Muscle of leg (tissue), 11 donors: ENCODE data around the gene ATP2B1. TPM values are rescaled to one million over a fixed set of nuclear protein-coding genes. Genes with fewer than 3 reads are reported as not detected.

Experiments
- DNase-seq: peaks from one replicate; pipeline ENCODE4 v3.0.0; 2013
- H3K27ac ChIP-seq: one replicate; pipeline ENCODE4 v1.5.1; 2013; ENCODE audit warnings: mild to moderate bottlenecking, low read length, control low read depth
- H3K27me3 ChIP-seq: one replicate; pipeline ENCODE4 v1.6.1; 2013; ENCODE audit warnings: low read length; ENCODE audit not compliant: control insufficient read depth, insufficient read depth
- H3K36me3 ChIP-seq: one replicate; pipeline ENCODE4 v1.6.1; 2013; ENCODE audit warnings: low read length; ENCODE audit not compliant: control insufficient read depth, insufficient read depth
- H3K4me1 ChIP-seq: one replicate; pipeline ENCODE4 v1.6.1; 2013; ENCODE audit warnings: low read length; ENCODE audit not compliant: control insufficient read depth, insufficient read depth
- H3K4me3 ChIP-seq: one replicate; pipeline ENCODE4 v1.5.1; 2013; ENCODE audit warnings: low read length, control low read depth
- H3K9me3 ChIP-seq: replicated peaks from 2 replicates; pipeline ENCODE4 v1.6.1; 2013; ENCODE audit warnings: low read depth, low read length; ENCODE audit not compliant: control insufficient read depth
- WGBS: methylation state at CpG from one replicate; pipeline ENCODE4 v1.1.5; 2013; ENCODE audit warnings: missing lambda C conversion rate; ENCODE audit not compliant: insufficient coverage; 5-methylcytosine and 5-hydroxymethylcytosine counted together
- polyA plus RNA-seq, 8 donors: library from polyadenylated mRNA; unstranded; fragments of 120-200 nt; gene quantifications; one replicate each; pipeline versions ENCODE4 v1.2.1 to v1.2.3, GENCODE V29; 2013; ENCODE audit warnings: inconsistent platforms in 1 of 8, low replicate concordance in 1 of 8; ENCODE audit not compliant: insufficient read length in 8 of 8, insufficient read depth in 1 of 8
- total RNA-seq: library from RNA; stranded (reverse); fragments of 120-200 nt; gene quantifications from one replicate; pipeline ENCODE4 v1.2.4, GENCODE V29; 2013

Gene ATP2B1
- total and polyA plus RNA-seq, 9 donors = 59.3 to 112 (median 87.4) TPM

DNA sequence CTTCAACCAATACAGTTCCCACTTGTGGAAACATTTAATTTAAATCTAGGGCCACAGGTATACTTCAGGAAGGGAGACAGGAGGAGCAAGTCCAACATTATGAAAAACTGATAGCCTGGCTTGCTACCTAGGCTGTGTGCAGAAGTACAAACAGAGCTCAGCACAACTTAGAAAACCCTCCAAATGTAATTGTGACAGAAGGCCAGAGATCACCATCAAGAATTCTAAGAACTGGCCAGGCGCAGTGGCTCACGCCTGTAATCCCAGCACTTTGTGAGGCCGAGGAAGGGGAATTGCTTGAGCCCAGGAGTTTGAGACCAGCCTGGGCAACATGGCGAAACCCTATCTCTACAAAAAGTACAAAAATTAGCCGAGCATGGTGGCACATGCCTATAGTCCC, 14.1 kb downstream of the ATP2B1 start:
- no peak overlapping the region for H3K4me3 ChIP-seq
- no peak for DNase-seq

GRCh38 chr12:89693639-89694202, 14.9 kb downstream of the ATP2B1 start:
- no CpG with 5 or more reads among the region's 3 CpGs for WGBS
- Histone ChIP-seq H3K36me3 (no peaks in the 10 kb centered on the region), H3K9me3 (no peaks in the 10 kb centered on the region), H3K27ac (no peak overlapping the region), H3K4me3 (no peak overlapping the region), H3K4me1 (peaks cover 3% of the 10 kb centered on the region), H3K27me3 (no peaks in the 10 kb centered on the region)
- no peak for DNase-seq

More for the DNA sequence above, 14.1 kb downstream of the ATP2B1 start:
- Histone ChIP-seq H3K4me1 (peaks cover 3% of the 10 kb centered on the region), H3K36me3 (no peaks in the 10 kb centered on the region), H3K27ac (no peak overlapping the region), H3K27me3 (no peaks in the 10 kb centered on the region), H3K9me3 (no peaks in the 10 kb centered on the region)
- WGBS = 100% methylated on average over 1 of the region's 5 CpGs

- DNase-seq = no peak
- WGBS = no CpG with 5 or more reads among the region's 1 CpG
- no peaks in the 10 kb centered on the region for H3K9me3 ChIP-seq
- no peaks in the 10 kb centered on the region for H3K36me3 ChIP-seq
- no peaks in the 10 kb centered on the region for H3K27me3 ChIP-seq
- H3K27ac ChIP-seq = no peak overlapping the region
- H3K4me1 ChIP-seq = peaks cover 6% of the 10 kb centered on the region
- H3K4me3 ChIP-seq = no peak overlapping the region
Observed at GRCh38 chr12:89692439-89692838, 16.2 kb downstream of the ATP2B1 start.

- Histone ChIP-seq H3K27me3 (no peaks in the 10 kb centered on the region), H3K36me3 (no peaks in the 10 kb centered on the region), H3K4me3 (no peak overlapping the region), H3K4me1 (peaks cover 6% of the 10 kb centered on the region), H3K9me3 (no peaks in the 10 kb centered on the region), H3K27ac (no peak overlapping the region)
- WGBS = no CpG with 5 or more reads among the region's 1 CpG
- DNase-seq = peak; percentile 17
Observed at GRCh38 chr12:89691659-89692058, 17.0 kb downstream of the ATP2B1 start.

GRCh38 chr12:89690925-89691324, 17.7 kb downstream of the ATP2B1 start:
- H3K4me3 ChIP-seq = no peak overlapping the region
- no CpG with 5 or more reads among the region's 1 CpG for WGBS
- no peaks in the 10 kb centered on the region for H3K9me3 ChIP-seq
- H3K27me3 ChIP-seq = no peaks in the 10 kb centered on the region
- peak; percentile 62 for DNase-seq
- no peaks in the 10 kb centered on the region for H3K36me3 ChIP-seq
- H3K4me1 ChIP-seq = peaks cover 6% of the 10 kb centered on the region
- peak overlapping the region; percentile 59 for H3K27ac ChIP-seq

- peaks cover 4% of the 10 kb centered on the region for H3K4me1 ChIP-seq
Observed at GRCh38 chr12:89689306-89689705, 19.3 kb downstream of the ATP2B1 start.

DNA sequence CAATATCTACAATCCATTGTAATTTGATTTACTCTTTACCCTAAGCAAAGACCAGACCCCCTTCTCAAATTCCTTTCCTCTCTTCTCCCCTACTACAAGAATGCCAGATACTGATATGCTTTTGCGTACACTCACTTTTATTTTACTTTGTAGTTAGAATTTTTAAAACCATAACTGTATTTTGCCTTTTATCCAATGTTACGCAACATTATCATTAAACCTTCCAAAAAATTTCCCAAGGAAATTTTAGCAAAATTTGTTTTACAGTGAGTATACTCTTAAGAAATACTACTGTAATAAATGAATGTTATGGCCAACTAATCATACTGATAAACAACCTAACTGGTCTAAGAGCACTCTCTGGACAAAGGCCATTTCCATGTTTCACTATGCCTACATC, 22.3 kb downstream of the ATP2B1 start:
- no peaks in the 10 kb centered on the region for H3K27me3 ChIP-seq
- peaks cover 11% of the 10 kb centered on the region for H3K9me3 ChIP-seq
- WGBS = no CpG with 5 or more reads among the region's 2 CpGs
- peaks cover 4% of the 10 kb centered on the region for H3K4me1 ChIP-seq
- H3K4me3 ChIP-seq = no peak overlapping the region
- DNase-seq = no peak
- H3K27ac ChIP-seq = no peak overlapping the region
- no peaks in the 10 kb centered on the region for H3K36me3 ChIP-seq

More at GRCh38 chr12:89689306-89689705, 19.3 kb downstream of the ATP2B1 start:
- Histone ChIP-seq H3K9me3 (no peaks in the 10 kb centered on the region), H3K36me3 (no peaks in the 10 kb centered on the region), H3K27me3 (no peaks in the 10 kb centered on the region), H3K27ac (no peak overlapping the region), H3K4me3 (no peak overlapping the region)
- WGBS = no CpG with 5 or more reads among the region's 3 CpGs
- DNase-seq = peak; percentile 39

DNA sequence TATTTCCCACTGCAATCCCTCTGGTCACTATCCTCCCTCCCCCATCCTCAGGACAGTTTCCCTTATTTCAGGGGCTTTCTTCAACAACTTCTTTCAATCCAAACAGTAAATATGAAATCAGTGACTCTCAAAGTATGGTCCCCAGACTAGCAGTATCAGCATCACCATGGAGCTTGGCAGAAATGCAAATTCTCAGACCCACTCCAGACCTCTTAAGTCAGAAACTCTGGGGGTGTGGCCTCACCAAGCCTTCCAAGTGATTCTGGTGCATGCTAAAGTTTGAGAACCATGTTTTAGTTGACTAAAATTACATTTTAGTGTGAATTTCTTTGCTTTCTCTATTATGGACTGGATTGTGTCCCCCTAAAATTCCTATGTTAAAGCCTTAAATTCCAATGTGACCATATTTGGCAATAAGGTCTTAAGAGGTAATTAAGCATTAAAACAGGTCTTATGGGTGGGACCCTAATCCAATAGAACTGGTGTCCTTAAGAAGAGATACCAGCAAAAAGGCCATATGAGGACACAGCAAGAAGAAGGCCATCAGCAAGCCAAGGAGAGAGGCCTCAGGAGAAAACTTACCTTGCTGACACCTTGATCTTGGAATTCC, 23.2 kb downstream of the ATP2B1 start:
- no peak for DNase-seq
- peaks cover 17% of the 10 kb centered on the region for H3K9me3 ChIP-seq
- H3K27ac ChIP-seq = no peak overlapping the region
- no peak overlapping the region for H3K4me3 ChIP-seq
- peaks cover 4% of the 10 kb centered on the region for H3K4me1 ChIP-seq
- H3K27me3 ChIP-seq = no peaks in the 10 kb centered on the region
- H3K36me3 ChIP-seq = no peaks in the 10 kb centered on the region

DNA sequence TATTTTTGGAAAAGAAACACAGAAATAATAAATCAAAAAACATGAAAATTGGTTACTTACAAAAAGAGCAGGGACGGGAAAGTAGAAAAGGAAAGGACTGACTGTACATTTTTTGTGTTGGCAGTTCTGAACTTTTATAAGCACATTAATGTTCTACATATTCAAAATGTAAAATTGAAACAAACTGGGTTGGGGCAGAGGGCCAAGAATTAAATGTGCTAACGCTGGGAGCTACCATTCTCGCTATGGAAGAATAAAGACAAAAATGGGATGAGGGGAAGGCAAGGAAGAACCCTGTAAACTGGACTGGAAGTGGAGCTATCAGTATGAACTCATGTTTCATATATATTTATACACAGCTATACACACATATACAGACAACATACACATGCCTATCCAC, 24.5 kb downstream of the ATP2B1 start:
- no CpG with 5 or more reads among the region's 3 CpGs for WGBS
- Histone ChIP-seq H3K4me3 (no peak overlapping the region), H3K27ac (no peak overlapping the region), H3K4me1 (peaks cover 4% of the 10 kb centered on the region), H3K36me3 (no peaks in the 10 kb centered on the region), H3K27me3 (no peaks in the 10 kb centered on the region), H3K9me3 (peaks cover 25% of the 10 kb centered on the region)
- no peak for DNase-seq

GRCh38 chr12:89682284-89682683, 26.4 kb downstream of the ATP2B1 start:
- no CpG with 5 or more reads among the region's 3 CpGs for WGBS
- no peak overlapping the region for H3K4me3 ChIP-seq

GRCh38 chr12:89680409-89680808, 28.2 kb downstream of the ATP2B1 start:
- H3K9me3 ChIP-seq = peaks cover 25% of the 10 kb centered on the region
- 92% methylated on average over 2 of the region's 4 CpGs for WGBS
- H3K27ac ChIP-seq = no peak overlapping the region
- no peak overlapping the region for H3K4me3 ChIP-seq
- no peaks in the 10 kb centered on the region for H3K27me3 ChIP-seq
- DNase-seq = no peak
- H3K36me3 ChIP-seq = no peaks in the 10 kb centered on the region
- H3K4me1 ChIP-seq = no peaks in the 10 kb centered on the region

More at GRCh38 chr12:89682284-89682683, 26.4 kb downstream of the ATP2B1 start:
- no peak overlapping the region for H3K27ac ChIP-seq
- H3K4me1 ChIP-seq = no peaks in the 10 kb centered on the region
- peaks cover 25% of the 10 kb centered on the region for H3K9me3 ChIP-seq
- H3K36me3 ChIP-seq = no peaks in the 10 kb centered on the region
- DNase-seq = no peak
- H3K27me3 ChIP-seq = no peaks in the 10 kb centered on the region
